Neuronal stem cell (in vitro differentiated cells): ENCODE data around the gene GPC1.

Experiments
- DNase-seq: peaks from one replicate; pipeline ENCODE4 v3.0.0-alpha.2; 2013; ENCODE audit warnings: low spot score
- H2AFZ ChIP-seq: one replicate; pipeline ENCODE4 v1.6.1; 2013; ENCODE audit warnings: mild to moderate bottlenecking, low read length, inconsistent platforms
- H2AK5ac ChIP-seq: 2 replicates; pipeline ENCODE4 v1.6.1; 2013; ENCODE audit warnings: low read depth, mild to moderate bottlenecking, inconsistent platforms, low read length, moderate library complexity, mixed read lengths
- H2BK120ac ChIP-seq: 2 replicates; pipeline ENCODE4 v1.6.1; 2013; ENCODE audit warnings: low read depth, mild to moderate bottlenecking, inconsistent platforms, low read length, moderate library complexity, mixed read lengths
- H2BK12ac ChIP-seq: one replicate; pipeline ENCODE4 v1.6.1; 2013; ENCODE audit warnings: low read length, inconsistent platforms
- H2BK15ac ChIP-seq: 2 replicates; pipeline ENCODE4 v1.6.1; 2013; ENCODE audit warnings: mild to moderate bottlenecking, low read length, inconsistent platforms, mixed read lengths
- H2BK5ac ChIP-seq: one replicate; pipeline ENCODE4 v1.6.1; 2013; ENCODE audit warnings: inconsistent platforms, mild to moderate bottlenecking, low read length, moderate library complexity
- H3K14ac ChIP-seq: one replicate; pipeline ENCODE4 v1.6.1; 2013; ENCODE audit warnings: low read length, inconsistent platforms
- H3K18ac ChIP-seq: 2 replicates; pipeline ENCODE4 v1.6.1; 2013; ENCODE audit warnings: low read length, inconsistent platforms
- H3K23ac ChIP-seq: 2 replicates; pipeline ENCODE4 v1.6.1; 2013; ENCODE audit warnings: low read depth, mild to moderate bottlenecking, mixed read lengths, low read length, inconsistent platforms; ENCODE audit not compliant: poor library complexity
- H3K27ac ChIP-seq: replicated peaks from 3 replicates; pipeline ENCODE4 v1.5.1; 2013; ENCODE audit warnings: low read length, inconsistent platforms
- H3K27me3 ChIP-seq, 3 experiments: 2 replicates each; pipeline ENCODE4 v1.6.1; 2013; ENCODE audit warnings: low read length in 3 of 3, mild to moderate bottlenecking in 2 of 3, inconsistent platforms in 1 of 3, low read depth in 1 of 3, mixed read lengths in 1 of 3, moderate library complexity in 1 of 3; ENCODE audit not compliant: control insufficient read depth in 3 of 3, insufficient read depth in 3 of 3
- H3K36me3 ChIP-seq, 2 donors: replicated peaks in 1 of 2; 2 replicates each; pipeline ENCODE4 v1.6.1; 2013; ENCODE audit warnings: low read length in 2 of 2; ENCODE audit not compliant: control insufficient read depth in 2 of 2, insufficient read depth in 2 of 2
- H3K4ac ChIP-seq: 2 replicates; pipeline ENCODE4 v1.6.1; 2013; ENCODE audit warnings: inconsistent platforms, mild to moderate bottlenecking, low read length, moderate library complexity
- H3K4me1 ChIP-seq, 2 donors: 1 replicate in 1 of 2; 2 replicates in 1 of 2; pipeline ENCODE4 v1.6.1; 2013; ENCODE audit warnings: low read length in 2 of 2, low read depth in 1 of 2; ENCODE audit not compliant: control insufficient read depth in 2 of 2, insufficient read depth in 1 of 2
- H3K4me2 ChIP-seq: one replicate; pipeline ENCODE4 v1.6.1; 2013; ENCODE audit warnings: mild to moderate bottlenecking, low read length, inconsistent platforms; ENCODE audit not compliant: insufficient read depth, poor library complexity, severe bottlenecking
- H3K4me3 ChIP-seq, 2 donors: 2 replicates each; pipeline ENCODE4 v1.5.1; 2013; ENCODE audit warnings: low read length in 2 of 2, mild to moderate bottlenecking in 2 of 2, inconsistent platforms in 1 of 2, moderate library complexity in 1 of 2
- H3K79me1 ChIP-seq: one replicate; pipeline ENCODE4 v1.6.1; 2013; ENCODE audit warnings: low read depth, mild to moderate bottlenecking, inconsistent platforms, low read length, moderate library complexity
- H3K9ac ChIP-seq: one replicate; pipeline ENCODE4 v1.6.1; 2013; ENCODE audit warnings: mild to moderate bottlenecking, low read depth, low read length, inconsistent platforms; ENCODE audit not compliant: poor library complexity
- H3K9me3 ChIP-seq, 2 donors: replicated peaks in 1 of 2; 2 replicates each; pipeline versions ENCODE3 to v1.6.1; 2013; ENCODE audit warnings: low read length in 2 of 2, mild to moderate bottlenecking in 2 of 2, inconsistent platforms in 1 of 2, low read depth in 1 of 2, mixed read lengths in 1 of 2, moderate library complexity in 1 of 2; ENCODE audit not compliant: control insufficient read depth in 2 of 2, insufficient read depth in 1 of 2
- H4K8ac ChIP-seq: one replicate; pipeline ENCODE4 v1.6.1; 2013; ENCODE audit warnings: low read depth, mild to moderate bottlenecking, inconsistent platforms, low read length, moderate library complexity
- H4K91ac ChIP-seq: one replicate; pipeline ENCODE4 v1.6.1; 2013; ENCODE audit warnings: low read length, low read depth, mild to moderate bottlenecking, inconsistent platforms; ENCODE audit not compliant: poor library complexity
- WGBS, 2 donors: extraction: QIAGEN DNeasy Blood & Tissue Kit; methylation state at CpG; one replicate each; pipeline ENCODE4 v1.1.7; 2013; ENCODE audit warnings: missing lambda C conversion rate in 2 of 2, mixed read lengths in 1 of 2; ENCODE audit not compliant: insufficient read length in 2 of 2, insufficient replicate concordance in 1 of 2; ENCODE audit errors: extremely low coverage in 2 of 2; 5-methylcytosine and 5-hydroxymethylcytosine counted together

The GPC1 gene

DNA sequence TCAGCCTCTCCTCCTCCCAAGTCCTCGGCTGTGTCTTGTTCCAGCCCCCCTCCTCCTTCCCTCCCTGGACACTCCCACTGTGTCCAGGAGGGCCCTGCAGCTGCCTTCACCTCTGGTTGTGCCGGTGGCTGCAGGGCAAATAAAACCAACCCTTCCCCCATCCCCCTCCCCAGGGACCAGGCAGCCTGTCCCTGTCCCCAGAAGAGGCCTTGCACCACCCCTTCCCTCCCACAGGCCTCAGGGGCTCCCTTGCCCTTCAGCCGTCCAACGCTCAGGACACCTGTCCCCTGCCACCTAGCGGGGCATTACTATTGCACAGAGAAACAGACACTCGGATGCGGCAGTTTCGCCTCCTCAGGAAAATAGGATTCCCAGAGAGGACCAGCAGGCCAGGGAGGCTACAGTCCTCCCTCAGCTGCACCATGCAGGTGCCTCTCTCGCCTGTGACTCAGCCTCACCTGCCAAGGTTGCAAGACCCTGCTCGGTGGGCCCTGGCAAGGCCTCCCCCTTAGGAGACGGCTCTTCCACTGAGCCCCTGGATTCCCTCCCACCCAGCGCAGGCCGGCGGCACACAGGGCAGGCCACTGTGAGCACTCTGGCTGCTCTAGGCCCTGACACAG, 5.5 kb upstream of the GPC1 start:
- Histone ChIP-seq H4K91ac (peak overlapping the region; percentile 76), H3K18ac (peak overlapping the region; percentile 76), H3K9ac (peak overlapping the region; percentile 44), H3K14ac (no peak overlapping the region), H2AK5ac (peak overlapping the region; percentile 57), H3K23ac (no peak overlapping the region), H3K27me3 (peaks cover 0 to 8% (median 0%) of the 10 kb centered on the region in 3 experiments), H2BK5ac (no peak overlapping the region), H2BK12ac (no peak overlapping the region), H4K8ac (no peak overlapping the region), H3K79me1 (peaks cover 4% of the 10 kb centered on the region), H3K27ac (no peak overlapping the region), H3K4me2 (no peak overlapping the region), H3K4me1 (peaks cover 3 to 9% of the 10 kb centered on the region in 2 donors), H2AFZ (no peak overlapping the region), H3K4ac (no peak overlapping the region), H3K9me3 (peaks cover 9 to 14% of the 10 kb centered on the region in 2 donors), H3K4me3 (no peak overlapping the region), H3K36me3 (no peaks in the 10 kb centered on the region), H2BK120ac (no peak overlapping the region), H2BK15ac (peak overlapping the region; percentile 3)
- no CpG with 5 or more reads among the region's 14 CpGs for WGBS, 2 donors
- DNase-seq: no peak

DNA sequence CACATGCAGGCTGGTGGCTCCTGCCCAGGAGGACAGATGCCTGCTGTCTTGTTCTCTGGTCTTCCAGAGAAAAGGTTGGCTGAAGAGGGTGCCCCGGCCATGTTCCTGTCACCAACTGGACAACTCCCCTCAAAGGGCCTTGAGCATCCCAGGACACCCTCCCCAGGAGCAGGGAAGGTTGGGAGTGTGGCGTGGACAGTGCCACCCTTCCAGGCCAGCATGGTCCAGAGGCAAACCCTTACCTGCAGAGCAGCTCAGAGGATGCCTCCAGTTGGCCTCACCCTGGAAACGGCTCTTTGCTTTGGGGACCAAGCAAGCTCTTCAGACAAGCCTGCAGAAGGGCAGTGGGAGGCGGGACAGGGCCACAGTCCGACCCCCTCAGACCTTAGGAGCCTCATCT, 4.9 kb upstream of the GPC1 start:
- H3K4ac ChIP-seq: no peak overlapping the region
- H3K4me3 ChIP-seq: no peak overlapping the region
- H3K14ac ChIP-seq: peak overlapping the region; percentile 27
- no peak overlapping the region for H2BK120ac ChIP-seq
- no peak overlapping the region for H3K9ac ChIP-seq
- peaks cover 3 to 9% of the 10 kb centered on the region in 2 donors for H3K4me1 ChIP-seq
- H3K18ac ChIP-seq: peak overlapping the region; percentile 2
- H4K8ac ChIP-seq: no peak overlapping the region
- H3K23ac ChIP-seq: no peak overlapping the region
- peaks cover 0 to 8% (median 0%) of the 10 kb centered on the region in 3 experiments for H3K27me3 ChIP-seq
- H2BK12ac ChIP-seq: no peak overlapping the region
- no peaks in the 10 kb centered on the region for H3K36me3 ChIP-seq
- peaks cover 4% of the 10 kb centered on the region for H3K79me1 ChIP-seq
- WGBS, 2 donors: no CpG with 5 or more reads among the region's 5 CpGs
- no peak overlapping the region for H3K27ac ChIP-seq
- H2BK5ac ChIP-seq: peak overlapping the region; percentile 18
- no peak overlapping the region for H3K4me2 ChIP-seq
- H2AFZ ChIP-seq: no peak overlapping the region
- H2BK15ac ChIP-seq: no peak overlapping the region
- no peak for DNase-seq
- H3K9me3 ChIP-seq: peaks cover 5 to 12% of the 10 kb centered on the region in 2 donors
- H4K91ac ChIP-seq: no peak overlapping the region
- no peak overlapping the region for H2AK5ac ChIP-seq

DNA sequence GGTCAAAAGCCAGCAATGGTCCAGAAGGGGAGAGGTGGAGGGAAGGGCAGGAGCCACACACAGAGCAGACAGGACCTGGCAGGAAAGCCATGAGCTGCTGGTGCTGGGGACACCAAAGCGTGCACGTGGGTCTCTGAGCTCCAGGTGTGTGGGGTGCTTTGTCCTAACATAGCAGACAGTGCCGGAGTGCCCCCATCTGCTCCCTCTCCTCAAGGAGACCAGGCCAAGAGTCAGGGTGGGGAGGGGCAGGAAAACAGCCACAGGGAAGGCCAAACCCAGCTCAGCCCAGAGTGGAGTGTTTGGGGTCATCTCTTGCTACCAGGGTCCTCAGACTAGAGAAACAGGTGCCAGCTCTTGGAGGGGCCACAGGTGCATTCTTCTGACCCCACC, 4.2 kb upstream of the GPC1 start:
- no CpG with 5 or more reads among the region's 3 CpGs for WGBS, 2 donors
- DNase-seq: no peak
- H3K4ac ChIP-seq: no peak overlapping the region

DNA sequence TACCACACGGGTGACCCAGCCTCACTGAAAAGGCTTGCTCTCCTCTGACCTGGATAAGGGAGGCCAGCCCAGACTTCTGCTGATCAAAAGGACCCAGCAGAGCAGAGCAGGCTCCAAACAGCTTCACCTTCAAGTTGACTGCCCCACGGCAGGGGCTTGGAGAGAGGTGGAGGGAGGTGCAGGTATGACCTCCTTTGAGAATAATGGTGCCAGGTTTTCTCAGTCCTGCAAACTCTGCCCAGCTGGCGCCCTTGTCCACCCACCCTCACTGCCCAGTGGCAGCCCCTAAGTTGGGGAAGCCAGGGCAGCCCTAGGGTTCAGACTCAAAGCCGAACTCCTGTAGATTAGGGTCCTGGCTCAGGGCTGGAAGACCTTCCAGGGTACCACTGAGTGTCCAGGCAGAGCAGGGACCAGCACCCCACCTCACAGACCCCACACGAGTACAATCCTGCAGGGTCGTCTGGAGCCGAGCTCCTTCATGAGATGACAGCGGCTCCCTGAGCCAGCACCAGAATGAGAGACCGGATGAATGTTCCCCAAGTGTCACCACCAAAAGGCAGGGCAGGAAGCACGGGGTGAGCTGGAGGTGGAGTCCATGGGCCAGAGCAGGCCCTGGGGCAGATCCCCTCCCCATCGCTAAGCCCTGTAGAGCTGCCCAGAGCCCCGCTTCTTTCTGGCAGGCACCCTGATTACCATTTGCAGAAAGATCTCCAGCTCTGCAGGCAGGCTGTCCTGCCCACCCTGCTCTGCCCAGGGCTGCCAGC, 3.6 kb upstream of the GPC1 start:
- WGBS, 2 donors: no CpG with 5 or more reads among the region's 12 CpGs
- no peak overlapping the region for H2BK15ac ChIP-seq

More for the DNA sequence above, 4.2 kb upstream of the GPC1 start:
- Histone ChIP-seq H2AK5ac (no peak overlapping the region), H2BK15ac (no peak overlapping the region), H3K18ac (no peak overlapping the region), H4K8ac (no peak overlapping the region), H3K27me3 (peaks cover 0 to 8% (median 0%) of the 10 kb centered on the region in 3 experiments), H3K4me1 (peaks cover 3 to 9% of the 10 kb centered on the region in 2 donors), H3K14ac (no peak overlapping the region), H4K91ac (no peak overlapping the region), H2BK5ac (no peak overlapping the region), H2BK120ac (no peak overlapping the region), H3K79me1 (peaks cover 6% of the 10 kb centered on the region), H3K36me3 (no peaks in the 10 kb centered on the region), H3K23ac (no peak overlapping the region), H2BK12ac (no peak overlapping the region), H3K9ac (peak overlapping the region; percentile 57), H3K9me3 (peaks cover 2 to 5% of the 10 kb centered on the region in 2 donors), H3K4me3 (no peak overlapping the region), H3K4me2 (no peak overlapping the region), H2AFZ (no peak overlapping the region), H3K27ac (no peak overlapping the region)

More for the DNA sequence above, 3.6 kb upstream of the GPC1 start:
- no peak for DNase-seq
- H3K27me3 ChIP-seq: peaks cover 0 to 8% (median 2%) of the 10 kb centered on the region in 3 experiments
- H3K9ac ChIP-seq: no peak overlapping the region
- H2AK5ac ChIP-seq: peak overlapping the region; percentile 37
- no peak overlapping the region for H3K14ac ChIP-seq
- H2BK5ac ChIP-seq: no peak overlapping the region
- no peak overlapping the region for H3K27ac ChIP-seq
- no peak overlapping the region for H4K8ac ChIP-seq
- peaks cover 9% of the 10 kb centered on the region for H3K79me1 ChIP-seq
- H3K4ac ChIP-seq: no peak overlapping the region
- no peak overlapping the region for H3K23ac ChIP-seq
- H2BK120ac ChIP-seq: no peak overlapping the region
- H3K18ac ChIP-seq: no peak overlapping the region
- no peak overlapping the region for H2BK12ac ChIP-seq
- H3K4me3 ChIP-seq: no peak overlapping the region
- H3K4me1 ChIP-seq: peaks cover 7 to 12% of the 10 kb centered on the region in 2 donors
- H3K36me3 ChIP-seq: no peaks in the 10 kb centered on the region
- H3K4me2 ChIP-seq: no peak overlapping the region
- no peak overlapping the region for H2AFZ ChIP-seq
- peaks cover 0 to 4% of the 10 kb centered on the region in 2 donors for H3K9me3 ChIP-seq
- no peak overlapping the region for H4K91ac ChIP-seq
